Endothelial cell of umbilical vein (primary cell): ENCODE measurements around the gene MED26. TPM values are rescaled to one million over a fixed set of nuclear protein-coding genes. Genes with fewer than 3 reads are reported as not detected.

Source experiments
- BruUV-seq: library from RNA; stranded (reverse); fragments of 400-500 nt; replicated peaks from 2 replicates; lab custom pipeline; 2021; lab: Mats Ljungman, UMichigan
- CTCF ChIA-PET: fragments of 300-600, 350-600 bp; sonication (Branson Sonifier 250); formaldehyde crosslinking; loops from one replicate; lab custom pipeline; 2021; ENCODE audit warnings: antibody characterized with exemption, inconsistent platforms; lab: Charles Lee
- POLR2A ChIA-PET: fragments of 300-600, 350-600 bp; sonication (Branson Sonifier 250); formaldehyde crosslinking; loops from one replicate; lab custom pipeline; 2021; ENCODE audit warnings: antibody characterized with exemption, inconsistent platforms; lab: Charles Lee
- DNase-seq: peaks from one replicate; pipeline ENCODE4 v3.0.0-alpha.2; 2011; ENCODE audit warnings: low read depth, low spot score
- FAIRE-seq: peaks from 2 replicates; lab custom pipeline; 2011; peaks lifted over from hg19 to GRCh38; lab: Jason Lieb, UNC
- H2AFZ ChIP-seq: 2 replicates; pipeline ENCODE4 v1.6.0; 2012; ENCODE audit warnings: low read depth, low read length, control low read depth, inconsistent platforms
- H3K27ac ChIP-seq: 2 replicates; pipeline ENCODE4 v1.5.1; 2011; ENCODE audit warnings: low read depth, mild to moderate bottlenecking, control low read depth, low read length, moderate library complexity; ENCODE audit not compliant: insufficient read depth
- H3K27me3 ChIP-seq, 2 experiments: 2 replicates each; pipeline versions ENCODE4 v1.6.0 to v1.6.1; 2011; ENCODE audit warnings: low read length in 2 of 2, mixed read lengths in 1 of 2; ENCODE audit not compliant: control insufficient read depth in 2 of 2, insufficient read depth in 2 of 2
- H3K36me3 ChIP-seq, 2 experiments: 2 replicates in 1 of 2; 3 replicates in 1 of 2; pipeline ENCODE4 v1.5.1; 2011; ENCODE audit warnings: low read length in 2 of 2, mild to moderate bottlenecking in 1 of 2, moderate library complexity in 1 of 2; ENCODE audit not compliant: control insufficient read depth in 2 of 2, insufficient read depth in 2 of 2; ENCODE audit errors: extremely low read depth in 1 of 2
- H3K4me1 ChIP-seq: 3 replicates; pipeline ENCODE4 v1.5.1; 2011; ENCODE audit warnings: mild to moderate bottlenecking, low read length; ENCODE audit not compliant: control insufficient read depth, insufficient read depth; ENCODE audit errors: extremely low read depth
- H3K4me2 ChIP-seq: 2 replicates; pipeline ENCODE4 v1.6.1; 2011; ENCODE audit warnings: low read length, control low read depth, mixed read lengths; ENCODE audit not compliant: insufficient read depth
- H3K4me3 ChIP-seq, 3 experiments: fragments of 200-600 bp in 1 of 3; sonication (generic), shearing (Covaris generic) in 1 of 3; replicated peaks in 1 of 3; 2 replicates each; pipeline ENCODE4 v1.5.1; 2011 to 2016; ENCODE audit warnings: control low read depth in 3 of 3, low read length in 3 of 3, mild to moderate bottlenecking in 2 of 3, inconsistent platforms in 1 of 3, low read depth in 1 of 3, moderate library complexity in 1 of 3; ENCODE audit not compliant: insufficient read depth in 1 of 3
- H3K79me2 ChIP-seq: 2 replicates; pipeline ENCODE4 v1.6.0; 2012; ENCODE audit warnings: low read length, inconsistent platforms; ENCODE audit not compliant: control insufficient read depth, insufficient read depth
- H3K9ac ChIP-seq: replicated peaks from 2 replicates; pipeline ENCODE3; 2011; ENCODE audit warnings: low read length, control low read depth; ENCODE audit not compliant: insufficient read depth; ENCODE audit errors: extremely low read depth
- H3K9me1 ChIP-seq: replicated peaks from 3 replicates; pipeline ENCODE4 v1.6.0; 2011; ENCODE audit warnings: mild to moderate bottlenecking, low read length; ENCODE audit not compliant: control insufficient read depth, insufficient read depth; ENCODE audit errors: extremely low read depth
- H3K9me3 ChIP-seq: replicated peaks from 2 replicates; pipeline ENCODE4 v1.5.1; 2012; ENCODE audit warnings: low read length, inconsistent platforms; ENCODE audit not compliant: control insufficient read depth, insufficient read depth
- H4K20me1 ChIP-seq: replicated peaks from 2 replicates; pipeline ENCODE3; 2011; ENCODE audit warnings: mild to moderate bottlenecking, low read length; ENCODE audit not compliant: control insufficient read depth, insufficient read depth; ENCODE audit errors: extremely low read depth
- EZH2 ChIP-seq: IDR thresholded peaks from 2 replicates; pipeline ENCODE4 v1.6.1; 2012; ENCODE audit warnings: borderline replicate concordance, low read depth, mild to moderate bottlenecking, moderate library complexity, low read length, inconsistent platforms; ENCODE audit not compliant: severe bottlenecking
- FOS ChIP-seq: IDR thresholded peaks from 2 replicates; pipeline ENCODE4 v1.6.1; 2011; ENCODE audit warnings: mild to moderate bottlenecking, low read length, moderate library complexity, borderline replicate concordance; ENCODE audit not compliant: insufficient read depth
- GATA2 ChIP-seq: IDR thresholded peaks from 2 replicates; pipeline ENCODE4 v1.7.0; 2011; ENCODE audit warnings: low read depth, mild to moderate bottlenecking, moderate library complexity, mixed read lengths, low read length; ENCODE audit not compliant: insufficient read length, insufficient read depth
- JUN ChIP-seq: IDR thresholded peaks from 2 replicates; pipeline ENCODE4 v1.6.1; 2011; ENCODE audit warnings: borderline replicate concordance, low read depth; ENCODE audit not compliant: insufficient read length, insufficient read depth
- MYC ChIP-seq: IDR thresholded peaks from one replicate; pipeline ENCODE4 v1.6.1; 2011; ENCODE audit warnings: mild to moderate bottlenecking, low read depth, low read length
- POLR2A ChIP-seq: IDR thresholded peaks from 2 replicates; pipeline ENCODE4 v1.6.1; 2012; ENCODE audit warnings: low read depth, mild to moderate bottlenecking, control low read depth, low read length
- POLR2AphosphoS5 ChIP-seq: IDR thresholded peaks from 2 replicates; pipeline ENCODE4 v1.6.1; 2012; ENCODE audit warnings: low read depth, mild to moderate bottlenecking, control low read depth, low read length, moderate library complexity; ENCODE audit not compliant: insufficient read depth
- dilution Hi-C: fragments of 300-500 bp; cut with MboI; formaldehyde crosslinking; loops from one replicate; pipeline ENCODE4 v1.15.0; 2019; ENCODE audit warnings: low sequenced_read_pairs; ENCODE audit not compliant: extremely low pct_ligation_motif_present
- intact Hi-C: fragments of 100-400 bp; cut with micrococcal nuclease; formaldehyde crosslinking; loops from one replicate; pipeline ENCODE4 v1.10.0; 2022
- polyA plus RNA-seq, 4 experiments: library from polyadenylated mRNA; depleted of rRNA in 3 of 4; stranded (reverse) in 3 of 4; unstranded in 1 of 4; fragments of >200 nt; gene quantifications; 2 replicates each; pipeline versions ENCODE4 v1.2.1 to v1.2.3, GENCODE V29; 2011 to 2012; ENCODE audit warnings: missing spikeins in 1 of 4
- total RNA-seq: library from RNA; stranded (reverse); gene quantifications from 2 replicates; pipeline ENCODE4 v1.2.3, GENCODE V29; 2021
- TF ChIP-seq, protein P1 (sequence below), 2 donors: IDR thresholded peaks; 1 replicate in 1 of 2; 2 replicates in 1 of 2; pipeline ENCODE4 v1.5.1; 2011; ENCODE audit warnings: low read length in 2 of 2, mild to moderate bottlenecking in 2 of 2, moderate library complexity in 2 of 2, control low read depth in 1 of 2, inconsistent platforms in 1 of 2, low read depth in 1 of 2; ENCODE audit not compliant: insufficient read depth in 1 of 2; ENCODE audit errors: extremely low read depth in 1 of 2
- TF ChIP-seq, protein P2 (sequence below): IDR thresholded peaks from 2 replicates; pipeline ENCODE4 v1.6.1; 2011; ENCODE audit not compliant: insufficient read depth, insufficient read length

MED26 gene
- total and polyA plus RNA-seq, 2 donors (not counting 3 experiments of a cell fraction or from before 2014, with no cell fraction given) = 5.6 to 13.4 TPM

DNA sequence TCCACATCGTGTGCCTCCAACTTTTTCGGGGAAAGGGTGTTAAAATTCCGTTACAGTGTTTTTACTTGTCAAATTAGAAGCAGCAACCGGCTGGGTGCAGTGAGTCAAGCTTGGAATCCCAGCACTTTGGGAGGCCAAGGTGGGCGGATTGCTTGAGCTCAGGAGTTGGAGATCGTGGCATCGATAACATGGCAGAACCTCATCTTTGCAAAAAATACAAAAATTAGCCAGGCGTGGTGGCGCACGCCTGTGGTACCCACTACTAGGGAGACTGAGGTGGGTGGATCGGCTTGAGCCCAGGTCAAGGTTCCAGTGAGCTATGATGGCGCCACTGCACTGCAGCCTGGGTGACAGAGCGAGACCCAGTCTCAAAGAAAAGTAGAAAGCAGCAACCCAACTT lies 54.7 kb downstream of the MED26 start:
- no peak overlapping the region for H3K9ac ChIP-seq
- peaks cover 57% of the 10 kb centered on the region for H3K79me2 ChIP-seq
- intact Hi-C loops (no loop called here), dilution Hi-C loops (no loop called here)
- H3K4me3 ChIP-seq = peak overlapping the region in 2 of 3 experiments; percentile 73 to 75
- ChIA-PET CTCF (interaction anchor here (1.4 to 2.4 kb wide), 2 partner anchors 11 to 15 kb away, joined by 4 to 7 read pairs; no protein-coding TSS in a partner anchor), POLR2A (no interaction called here)
- DNase-seq (no peak), FAIRE-seq (no peak)
- TF ChIP-seq MYC (no peak), POLR2AphosphoS5 (no peak), FOS (no peak), JUN (no peak), GATA2 (no peak), EZH2 (no peak), POLR2A (no peak)
- TF ChIP-seq, protein P1, sequence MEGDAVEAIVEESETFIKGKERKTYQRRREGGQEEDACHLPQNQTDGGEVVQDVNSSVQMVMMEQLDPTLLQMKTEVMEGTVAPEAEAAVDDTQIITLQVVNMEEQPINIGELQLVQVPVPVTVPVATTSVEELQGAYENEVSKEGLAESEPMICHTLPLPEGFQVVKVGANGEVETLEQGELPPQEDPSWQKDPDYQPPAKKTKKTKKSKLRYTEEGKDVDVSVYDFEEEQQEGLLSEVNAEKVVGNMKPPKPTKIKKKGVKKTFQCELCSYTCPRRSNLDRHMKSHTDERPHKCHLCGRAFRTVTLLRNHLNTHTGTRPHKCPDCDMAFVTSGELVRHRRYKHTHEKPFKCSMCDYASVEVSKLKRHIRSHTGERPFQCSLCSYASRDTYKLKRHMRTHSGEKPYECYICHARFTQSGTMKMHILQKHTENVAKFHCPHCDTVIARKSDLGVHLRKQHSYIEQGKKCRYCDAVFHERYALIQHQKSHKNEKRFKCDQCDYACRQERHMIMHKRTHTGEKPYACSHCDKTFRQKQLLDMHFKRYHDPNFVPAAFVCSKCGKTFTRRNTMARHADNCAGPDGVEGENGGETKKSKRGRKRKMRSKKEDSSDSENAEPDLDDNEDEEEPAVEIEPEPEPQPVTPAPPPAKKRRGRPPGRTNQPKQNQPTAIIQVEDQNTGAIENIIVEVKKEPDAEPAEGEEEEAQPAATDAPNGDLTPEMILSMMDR (IDR thresholded peaks at IDR 0.05; ENCODE audit: extremely low read depth in 1 of 2, insufficient read depth in 1 of 2, low read depth in 1 of 2, low read length in 2 of 2) = no peak
- TF ChIP-seq, protein P2, sequence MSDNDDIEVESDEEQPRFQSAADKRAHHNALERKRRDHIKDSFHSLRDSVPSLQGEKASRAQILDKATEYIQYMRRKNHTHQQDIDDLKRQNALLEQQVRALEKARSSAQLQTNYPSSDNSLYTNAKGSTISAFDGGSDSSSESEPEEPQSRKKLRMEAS = no peak
- H3K27ac ChIP-seq = no peak overlapping the region
- peak overlapping the region; percentile 59 for H3K4me2 ChIP-seq
- no peaks in the 10 kb centered on the region for H4K20me1 ChIP-seq
- no peaks in the 10 kb centered on the region for H3K9me1 ChIP-seq
- no peaks in the 10 kb centered on the region for H3K9me3 ChIP-seq
- H3K27me3 ChIP-seq = no peaks in the 10 kb centered on the region
- BruUV-seq = no TSS peak
- H3K36me3 ChIP-seq = peaks cover 0 to 19% of the 10 kb centered on the region in 2 experiments
- H3K4me1 ChIP-seq = peaks cover 16% of the 10 kb centered on the region
- H2AFZ ChIP-seq = no peak overlapping the region
